GM12878 (cell line): ENCODE results near the gene GNB2. TPM values are rescaled to one million over a fixed set of nuclear protein-coding genes. Genes with fewer than 3 reads are reported as not detected.
"Not testable (repeated sequence)": the region's sequence is repeated elsewhere in the genome, so short reads cannot be mapped to it uniquely, and the experiment has no call there.

Experiments used
- ATAC-seq: fragments of 200-7000 bp; cut with Tn5 transposase; 3 replicates; pipeline ENCODE4 v1.9.1; 2020; ENCODE audit warnings: mild to moderate bottlenecking, moderate library complexity
- BruUV-seq: library from RNA; stranded (reverse); fragments of 400-500 nt; replicated peaks from 2 replicates; lab custom pipeline; 2021; lab: Mats Ljungman, UMichigan
- CTCF ChIA-PET: fragments of 300-600 bp; sonication (Branson Sonifier 250); formaldehyde crosslinking; extraction: SDS; loops from one replicate; lab custom pipeline; 2021; ENCODE audit warnings: inconsistent platforms; lab: Yijun Ruan, JAX
- POLR2A ChIA-PET: fragments of 350-600 bp; formaldehyde crosslinking; extraction: SDS; loops from one replicate; lab custom pipeline; 2021; ENCODE audit warnings: inconsistent platforms; lab: Charles Lee
- RAD21 ChIA-PET: fragments of 300-600 bp; sonication (Branson Sonifier 250); formaldehyde crosslinking; loops from one replicate; lab custom pipeline; 2023; ENCODE audit warnings: antibody characterized with exemption; ENCODE audit not compliant: unreplicated experiment; lab: Charles Lee
- SMC1A ChIA-PET: fragments of 300-600 bp; sonication (Branson Sonifier 250); formaldehyde crosslinking; loops from one replicate; lab custom pipeline; 2023; ENCODE audit not compliant: unreplicated experiment, uncharacterized antibody; lab: Charles Lee
- DNase-seq: peaks from one replicate; pipeline ENCODE4 v3.0.0-alpha.2; 2011; ENCODE audit warnings: low read depth, low spot score
- FAIRE-seq: peaks from 3 replicates; lab custom pipeline; 2011; peaks lifted over from hg19 to GRCh38; lab: Jason Lieb, UNC
- H2AFZ ChIP-seq: 2 replicates; pipeline ENCODE4 v1.6.0; 2011; ENCODE audit warnings: low read depth, low read length, control low read depth; ENCODE audit not compliant: control insufficient read depth
- H3K27ac ChIP-seq: 2 replicates; pipeline ENCODE4 v1.5.1; 2011; ENCODE audit warnings: control low read depth; ENCODE audit not compliant: control insufficient read depth, insufficient read depth
- H3K27me3 ChIP-seq, 2 experiments: replicated peaks in 1 of 2; 2 replicates each; pipeline versions ENCODE4 v1.6.0 to v1.6.1; 2011; ENCODE audit warnings: low read length in 1 of 2; ENCODE audit not compliant: control insufficient read depth in 2 of 2, insufficient read depth in 2 of 2
- H3K36me3 ChIP-seq, 2 experiments: 2 replicates each; pipeline ENCODE4 v1.5.1; 2011; ENCODE audit warnings: low read length in 1 of 2; ENCODE audit not compliant: control insufficient read depth in 2 of 2, insufficient read depth in 2 of 2
- H3K4me1 ChIP-seq: 2 replicates; pipeline ENCODE4 v1.6.1; 2011; ENCODE audit warnings: mild to moderate bottlenecking, low read length, moderate library complexity, mixed read lengths; ENCODE audit not compliant: control insufficient read depth, insufficient read depth
- H3K4me2 ChIP-seq: 2 replicates; pipeline ENCODE4 v1.6.0; 2011; ENCODE audit warnings: control low read depth; ENCODE audit not compliant: control insufficient read depth, insufficient read depth
- H3K4me3 ChIP-seq: fragments of 200-600 bp; sonication (generic); 2 replicates; pipeline ENCODE4 v1.5.1; 2016
- H3K79me2 ChIP-seq: 2 replicates; pipeline ENCODE4 v1.6.0; 2011; ENCODE audit warnings: low read length; ENCODE audit not compliant: control insufficient read depth, insufficient read depth
- H3K9ac ChIP-seq: 2 replicates; pipeline ENCODE4 v1.8.0; 2011; ENCODE audit warnings: low read length, control low read depth, mixed read lengths; ENCODE audit not compliant: control insufficient read depth, insufficient read depth
- H3K9me3 ChIP-seq: replicated peaks from 3 replicates; pipeline ENCODE4 v1.5.1; 2011; ENCODE audit warnings: mild to moderate bottlenecking, low read length; ENCODE audit not compliant: control insufficient read depth, insufficient read depth
- H4K20me1 ChIP-seq: 2 replicates; pipeline ENCODE4 v1.6.0; 2011; ENCODE audit not compliant: control insufficient read depth, insufficient read depth
- BCL11A ChIP-seq: IDR thresholded peaks from 2 replicates; pipeline ENCODE4 v1.6.1; 2011; ENCODE audit warnings: low read depth, low read length
- CEBPB ChIP-seq, 2 experiments: fragments of 150-350 bp in 1 of 2; IDR thresholded peaks; 2 replicates each; pipeline ENCODE4 v1.6.1; 2012 to 2014; ENCODE audit warnings: low read depth in 2 of 2, low read length in 2 of 2, borderline replicate concordance in 1 of 2, inconsistent platforms in 1 of 2
- ETV6 ChIP-seq, 2 experiments: fragments of 450-650 bp in 1 of 2; IDR thresholded peaks in 1 of 2; conservative IDR thresholded peaks in 1 of 2; 2 replicates each; pipeline ENCODE4 v1.6.1; 2014; ENCODE audit warnings: antibody characterized with exemption in 1 of 2, borderline replicate concordance in 1 of 2, low read depth in 1 of 2, mild to moderate bottlenecking in 1 of 2, moderate library complexity in 1 of 2
- EZH2 ChIP-seq: IDR thresholded peaks from 2 replicates; pipeline ENCODE4 v1.6.1; 2012; ENCODE audit warnings: low read depth, mild to moderate bottlenecking, control low read depth, inconsistent platforms, low read length, borderline replicate concordance; ENCODE audit not compliant: control insufficient read depth
- FOS ChIP-seq: IDR thresholded peaks from 3 replicates; pipeline ENCODE4 v1.6.1; 2011; ENCODE audit warnings: borderline replicate concordance; ENCODE audit not compliant: insufficient read length; ENCODE audit errors: extremely low read depth
- FOXM1 ChIP-seq: IDR thresholded peaks from 2 replicates; pipeline ENCODE4 v1.6.1; 2012; ENCODE audit warnings: low read depth, mild to moderate bottlenecking, inconsistent platforms, low read length, moderate library complexity
- JUNB ChIP-seq: IDR thresholded peaks from 2 replicates; pipeline ENCODE4 v1.6.1; 2016; ENCODE audit warnings: antibody characterized with exemption, mild to moderate bottlenecking
- PBX3 ChIP-seq: IDR thresholded peaks from 2 replicates; pipeline ENCODE4 v1.6.1; 2011; ENCODE audit warnings: mild to moderate bottlenecking, low read depth, low read length, moderate library complexity; ENCODE audit not compliant: insufficient replicate concordance
- PML ChIP-seq: IDR thresholded peaks from 2 replicates; pipeline ENCODE4 v1.6.1; 2012; ENCODE audit warnings: low read length, inconsistent platforms
- RBBP5 ChIP-seq: fragments of 200-600 bp; sonication (generic); conservative IDR thresholded peaks from 2 replicates; pipeline ENCODE4 v1.6.1; 2016
- RUNX3 ChIP-seq: IDR thresholded peaks from 2 replicates; pipeline ENCODE4 v1.6.1; 2012; ENCODE audit warnings: low read length, inconsistent platforms
- STAT3 ChIP-seq: IDR thresholded peaks from 2 replicates; pipeline ENCODE4 v1.6.1; 2011; ENCODE audit warnings: low read depth, low read length, improper control_type of control experiment
- TARDBP ChIP-seq: IDR thresholded peaks from 2 replicates; pipeline ENCODE4 v1.6.1; 2016; ENCODE audit warnings: borderline replicate concordance
- WGBS: methylation state at CpG from one replicate; pipeline ENCODE4 v1.1.6; 2016; ENCODE audit warnings: low lambda C conversion rate; ENCODE audit not compliant: insufficient replicate concordance, insufficient coverage; ENCODE audit errors: missing lambda C conversion rate; 5-methylcytosine and 5-hydroxymethylcytosine counted together
- in situ Hi-C: fragments of 300-500 bp; cut with MboI; formaldehyde crosslinking; loops from 9 replicates; pipeline ENCODE4 v1.14.3; 2018; ENCODE audit warnings: mixed read lengths
- intact Hi-C: fragments of 100-400 bp; cut with micrococcal nuclease; formaldehyde crosslinking; loops from one replicate; pipeline ENCODE4 v1.14.2; 2022; ENCODE audit not compliant: unreplicated experiment
- polyA plus RNA-seq, 11 experiments: library from polyadenylated mRNA; depleted of rRNA in 4 of 11; unstranded in 6 of 11; stranded (reverse) in 5 of 11; fragments of >200 nt; fragmentation: Nextera tagmentation in 4 of 11; fragmentation: Illumina TruSeq in 1 of 11; extraction: Ambion mirVana in 4 of 11; extraction: Trizol in 1 of 11; gene quantifications; 1 replicate in 1 of 11; 2 replicates in 10 of 11; pipeline versions ENCODE4 v1.2.1 to v1.2.3, GENCODE V29; 2011 to 2016; ENCODE audit warnings: inconsistent platforms in 2 of 11, missing spikeins in 2 of 11, low read depth in 1 of 11
- total RNA-seq, 4 experiments: library from RNA; depleted of rRNA in 3 of 4; stranded (reverse); fragments of >200 nt in 3 of 4; fragmentation: Illumina TruSeq in 1 of 4; extraction: Trizol in 1 of 4; gene quantifications; 2 replicates each; pipeline versions ENCODE4 v1.2.1 to v1.2.3, GENCODE V29; 2013 to 2021
- TF ChIP-seq, protein P1 (sequence below): IDR thresholded peaks from 2 replicates; pipeline ENCODE4 v1.6.1; 2011; ENCODE audit warnings: borderline replicate concordance, low read depth, mild to moderate bottlenecking, moderate library complexity, mixed read lengths, low read length; ENCODE audit not compliant: insufficient read depth; ENCODE audit errors: extremely low read length

The GNB2 gene
- total and polyA plus RNA-seq, 10 of the 15 experiments (the other 5 are each of a cell fraction or from before 2014, with no cell fraction given), result 0.35 to 175 (median 59.7) TPM

GRCh38 chr7:100662194-100662776 lies 11.3 kb upstream of the GNB2 start:
- H3K4me1 ChIP-seq, H3K9ac ChIP-seq, H3K27ac ChIP-seq, H3K79me2 ChIP-seq, H3K4me3 ChIP-seq, H3K27me3 ChIP-seq, H4K20me1 ChIP-seq, ATAC-seq, H3K9me3 ChIP-seq, H3K36me3 ChIP-seq, H2AFZ ChIP-seq, H3K4me2 ChIP-seq, BruUV-seq, SMC1A ChIA-PET, POLR2A ChIA-PET, FAIRE-seq, in situ Hi-C loops, intact Hi-C loops, DNase-seq, RAD21 ChIA-PET: not testable (repeated sequence)
- WGBS, result 29% methylated on average over 12 of the region's 12 CpGs
- CTCF ChIA-PET, result interaction anchor here (0.6 to 1.6 kb wide), 2 partner anchors 29 to 101 kb away, joined by 3 to 6 read pairs; no protein-coding TSS in a partner anchor

DNA sequence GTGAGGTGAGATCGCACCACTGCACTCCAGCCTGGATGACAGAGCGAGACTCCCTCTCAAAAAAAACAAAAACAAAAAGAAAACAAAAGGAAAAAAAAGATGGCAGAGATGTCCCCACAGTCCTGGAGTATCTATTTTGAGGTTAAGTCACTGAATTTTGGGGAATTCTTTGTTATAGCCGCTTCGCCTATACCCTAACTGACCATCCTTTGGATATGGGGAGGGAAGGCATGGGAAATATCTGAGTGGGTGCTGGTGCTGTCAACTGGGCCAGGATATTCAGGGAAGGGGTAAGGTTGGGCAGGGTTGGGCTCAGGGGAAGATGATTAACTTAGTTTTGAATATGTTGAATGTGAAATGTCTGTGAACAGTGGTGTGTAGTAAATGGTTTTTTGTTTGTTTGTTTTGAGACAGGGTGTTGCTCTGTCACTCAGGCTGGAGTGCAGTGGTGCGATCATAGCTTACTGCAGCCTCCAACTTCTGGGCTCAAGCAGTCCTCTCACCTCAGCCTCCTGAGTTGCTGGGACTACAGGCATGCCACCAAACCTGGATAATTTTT lies 8.3 kb upstream of the GNB2 start:
- ChIA-PET SMC1A (no interaction called here), POLR2A (interaction anchor here (1.1 kb wide), 1 partner anchor 48 kb away, joined by 3 read pairs; no protein-coding TSS in a partner anchor), CTCF (interaction anchor here (0.7 kb wide), 1 partner anchor 31 kb away, joined by 3 read pairs; no protein-coding TSS in a partner anchor), RAD21 (no interaction called here)
- no peak overlapping the region for H2AFZ ChIP-seq
- in situ Hi-C loops, result no loop called here
- 69% methylated on average over 5 of the region's 5 CpGs for WGBS
- intact Hi-C loops, result no loop called here
- DNase-seq (no peak), ATAC-seq (no peak), FAIRE-seq (no peak)
- H4K20me1 ChIP-seq, result no peaks in the 10 kb centered on the region
- H3K4me2 ChIP-seq, result no peak overlapping the region
- no peak overlapping the region for H3K27ac ChIP-seq
- H3K4me3 ChIP-seq, result no peak overlapping the region
- TF ChIP-seq, protein P1, sequence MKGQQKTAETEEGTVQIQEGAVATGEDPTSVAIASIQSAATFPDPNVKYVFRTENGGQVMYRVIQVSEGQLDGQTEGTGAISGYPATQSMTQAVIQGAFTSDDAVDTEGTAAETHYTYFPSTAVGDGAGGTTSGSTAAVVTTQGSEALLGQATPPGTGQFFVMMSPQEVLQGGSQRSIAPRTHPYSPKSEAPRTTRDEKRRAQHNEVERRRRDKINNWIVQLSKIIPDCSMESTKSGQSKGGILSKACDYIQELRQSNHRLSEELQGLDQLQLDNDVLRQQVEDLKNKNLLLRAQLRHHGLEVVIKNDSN, result no peak
- TF ChIP-seq ETV6 (conservative IDR thresholded peaks at IDR 0.05 in 1 of 2, IDR thresholded peaks at IDR 0.05 in 1 of 2; ENCODE audit: borderline replicate concordance in 1 of 2, low read depth in 1 of 2), result no peak
- no peak for TF ChIP-seq PML
- no peak for TF ChIP-seq PBX3
- TF ChIP-seq EZH2, result no peak
- TF ChIP-seq BCL11A, result no peak
- no peak for TF ChIP-seq CEBPB (IDR thresholded peaks at IDR 0.05; ENCODE audit: borderline replicate concordance in 1 of 2, low read depth in 2 of 2, low read length in 2 of 2)
- no peak for TF ChIP-seq STAT3
- TF ChIP-seq FOXM1, result no peak
- no peak for TF ChIP-seq FOS
- no peak for TF ChIP-seq RUNX3
- no peak for TF ChIP-seq RBBP5
- no peak for TF ChIP-seq TARDBP
- TF ChIP-seq JUNB, result no peak
- H3K27me3 ChIP-seq, result no peaks in the 10 kb centered on the region; a peak in 1 of 4 replicates
- no peak overlapping the region for H3K9ac ChIP-seq
- no peaks in the 10 kb centered on the region for H3K36me3 ChIP-seq
- no peaks in the 10 kb centered on the region for H3K9me3 ChIP-seq
- no peaks in the 10 kb centered on the region for H3K4me1 ChIP-seq
- no TSS peak for BruUV-seq
- no peaks in the 10 kb centered on the region for H3K79me2 ChIP-seq
